ENCODE measurements around the gene RARG.
A peak's percentile ranks its signal among the peaks of the same experiment; 100 is the strongest.
"Not testable (repeated sequence)": the region's sequence is repeated elsewhere in the genome, so short reads cannot be mapped to it uniquely, and the experiment has no call there.

The RARG gene

DNA sequence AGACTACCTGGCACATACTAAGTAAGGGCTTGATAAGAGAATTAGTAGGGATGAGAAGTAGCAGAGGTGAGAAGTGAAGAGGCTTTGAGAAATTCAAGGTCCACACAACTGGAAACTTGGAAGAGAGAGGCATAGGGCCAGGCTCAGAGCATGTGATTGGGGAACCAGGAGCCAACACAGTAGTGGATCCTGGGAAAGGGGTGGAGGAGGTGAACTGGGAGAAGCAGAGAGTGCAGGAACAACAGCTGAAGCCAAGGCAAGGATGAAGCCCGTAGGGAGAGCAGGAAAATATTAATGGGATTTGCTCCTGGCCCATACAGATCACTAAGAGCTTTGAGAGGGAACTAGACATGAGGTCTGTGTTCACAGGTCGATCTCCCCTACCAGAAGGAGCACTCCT lies 23.6 kb downstream of the RARG start:
- DNase-seq (ENCODE audit: low read depth) = no peak

DNA sequence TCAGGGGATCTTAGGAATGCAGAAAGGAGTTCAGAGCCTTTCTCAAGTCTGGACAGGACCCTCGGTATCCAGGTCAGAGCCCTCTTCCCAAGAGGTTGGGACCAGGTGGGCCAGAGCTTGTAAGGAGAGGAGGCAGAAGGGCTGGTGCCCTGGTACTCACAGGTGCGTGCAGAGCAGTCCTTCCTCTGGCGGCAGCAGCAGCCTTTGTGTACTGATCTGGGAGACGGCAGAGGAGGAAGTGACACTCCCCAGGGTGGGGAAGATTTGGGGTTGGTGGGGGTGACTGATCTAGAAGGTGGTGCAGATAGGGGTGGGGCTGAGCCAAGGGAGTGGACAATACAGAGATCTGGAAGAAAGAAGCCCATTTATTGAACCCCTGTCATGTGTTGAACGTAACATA lies 25.0 kb downstream of the RARG start, which contains the start of gene ITGB7:
TSS of gene ITGB7 (minus strand) at position 210 of the 400 bp plus-strand sequence. CDS start 6,808 bp downstream, outside the sequence.
- no peak for DNase-seq (ENCODE audit: low read depth)

DNA sequence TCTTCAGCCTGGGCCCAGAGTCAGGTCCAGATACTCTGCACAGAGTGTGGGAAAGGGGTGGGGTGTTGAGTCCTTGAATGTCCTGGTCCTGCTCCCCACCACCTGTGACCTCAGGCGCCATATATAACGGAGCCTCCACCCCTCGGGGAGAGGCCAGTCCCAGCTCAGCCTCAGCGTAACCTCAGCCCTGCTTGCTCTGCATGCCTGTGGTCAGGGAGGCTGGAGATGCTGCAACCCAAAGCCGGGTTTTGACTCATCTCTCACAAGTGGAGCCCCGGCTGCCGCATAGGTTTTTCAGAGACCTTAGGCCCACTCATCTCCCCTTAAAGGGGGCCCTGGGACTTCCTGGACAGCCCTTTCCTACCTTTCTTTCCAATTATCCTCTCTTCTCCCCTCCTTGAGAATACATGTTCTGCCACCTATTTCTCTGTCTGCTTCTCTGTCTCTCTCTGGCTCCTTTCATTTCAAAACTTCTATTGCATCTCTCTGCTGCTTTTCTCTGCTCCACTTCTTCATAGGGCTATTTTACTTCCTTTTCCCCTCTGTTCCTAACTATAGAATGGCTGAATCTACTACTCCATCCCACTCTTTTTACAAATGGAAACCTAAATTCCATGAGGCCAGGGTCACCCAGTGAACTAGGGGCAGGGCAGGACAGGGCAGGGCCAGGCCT lies 26.1 kb downstream of the RARG start:
- peak; percentile 67 for DNase-seq (ENCODE audit: low read depth)

DNA sequence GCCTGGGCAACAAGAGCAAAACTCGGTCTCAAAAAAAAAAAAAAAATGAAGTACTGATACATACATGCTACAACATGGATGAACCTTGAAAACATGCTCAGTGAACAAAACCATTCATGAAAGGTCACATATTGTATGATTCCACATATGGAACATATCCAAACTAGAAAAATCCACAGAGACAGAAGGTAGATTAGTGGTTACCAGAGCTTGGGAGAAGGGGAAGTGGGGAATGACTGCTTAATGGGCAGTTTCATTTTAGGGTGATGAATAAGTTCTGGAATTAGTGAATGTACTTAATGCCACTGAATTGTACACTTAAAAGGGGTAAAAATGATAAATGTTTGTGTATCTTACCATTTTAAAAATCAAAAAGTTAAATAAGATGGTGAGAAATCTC lies 27.7 kb downstream of the RARG start:
- DNase-seq (ENCODE audit: low read depth) = no peak

DNA sequence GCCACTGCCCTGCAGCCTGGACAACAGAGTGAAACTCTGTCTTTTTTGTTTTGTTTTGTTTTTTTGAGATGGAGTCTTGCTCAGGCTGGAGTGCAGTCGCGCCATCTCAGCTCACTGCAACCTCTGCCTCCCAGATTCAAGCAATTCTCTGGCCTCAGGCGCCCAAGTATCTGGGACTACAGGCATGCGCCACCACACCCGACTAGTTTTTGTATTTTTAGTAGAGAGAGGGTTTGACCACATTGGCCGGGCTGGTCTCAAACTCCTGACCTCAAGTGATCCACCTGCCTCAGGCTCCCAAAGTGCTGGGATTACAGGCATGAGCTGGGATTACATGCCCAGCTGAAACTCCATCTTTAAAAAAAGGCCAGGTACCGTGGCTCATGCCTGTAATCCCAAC lies 29.7 kb downstream of the RARG start:
- DNase-seq (ENCODE audit: low read depth) = not testable (repeated sequence)

DNA sequence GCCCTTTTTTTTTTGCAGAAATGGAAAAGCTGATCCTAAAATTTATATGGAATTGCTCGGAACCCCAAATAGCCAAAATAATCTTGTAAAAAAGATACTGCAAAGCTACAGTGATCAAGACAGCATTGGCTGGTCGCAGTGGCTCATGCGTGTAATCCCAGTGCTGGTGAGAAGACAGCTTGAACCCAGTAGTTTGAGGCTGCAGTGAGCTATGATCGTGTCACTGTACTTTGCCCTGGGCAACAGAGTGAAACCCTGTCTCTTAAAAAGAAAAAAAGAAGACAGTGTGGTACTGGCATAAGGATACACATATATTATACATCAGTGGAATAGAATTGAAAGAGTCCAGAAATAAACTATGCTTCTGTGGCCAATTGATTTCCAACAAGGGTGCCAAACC lies 30.4 kb downstream of the RARG start:
- DNase-seq (ENCODE audit: low read depth) = no peak

DNA sequence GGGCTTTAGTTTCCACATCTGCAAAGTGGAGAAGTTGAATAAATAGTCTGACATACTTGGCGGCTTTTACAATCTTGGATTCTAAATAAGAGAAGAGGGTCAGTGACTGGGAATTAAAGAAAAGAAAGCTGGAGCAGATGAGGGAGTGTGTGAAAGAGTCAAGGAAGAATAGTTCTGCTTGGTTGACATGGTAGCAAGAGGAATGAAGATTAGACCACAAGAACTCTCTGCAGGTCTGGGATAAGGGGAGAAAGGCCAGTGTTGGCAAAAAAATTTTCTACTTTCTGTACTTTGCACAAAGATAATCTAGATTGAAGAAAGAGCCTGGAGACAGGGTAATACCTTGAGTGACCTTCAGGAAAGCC lies 30.9 kb downstream of the RARG start:
- no peak for DNase-seq (ENCODE audit: low read depth)

DNA sequence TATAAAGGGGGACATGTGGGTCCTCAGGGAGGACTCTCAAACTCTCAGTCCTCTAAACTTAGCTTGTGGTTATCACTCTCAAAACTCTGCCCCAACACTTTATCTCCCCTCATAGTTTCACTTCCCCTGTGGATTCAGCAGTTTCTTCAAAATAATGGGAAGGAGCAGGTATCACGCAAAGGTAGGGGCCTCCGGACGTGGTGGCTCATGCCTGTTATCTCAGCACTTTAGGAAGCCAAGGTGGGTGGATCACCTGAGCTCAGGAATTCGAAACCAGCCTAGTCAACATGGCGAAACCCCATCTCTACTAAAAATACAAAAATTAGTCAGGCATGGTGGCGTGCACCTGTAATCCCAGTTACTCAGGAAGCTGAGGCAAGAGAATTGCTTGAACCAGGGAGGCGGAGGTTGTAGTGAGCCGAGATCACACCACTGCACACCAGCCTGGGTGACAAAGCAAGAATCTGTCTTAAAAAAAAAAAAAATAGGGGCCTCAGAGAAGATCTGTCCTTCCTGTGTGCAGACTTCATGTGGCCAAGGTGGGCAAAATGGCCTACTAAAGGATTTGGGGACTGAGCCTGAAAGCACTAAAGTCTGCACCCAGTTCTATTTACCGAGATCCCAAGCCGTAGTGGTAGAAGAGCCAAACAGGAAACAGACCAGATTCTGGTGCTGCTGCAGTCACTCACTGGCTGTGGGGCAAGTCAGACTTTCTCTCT lies 31.4 kb downstream of the RARG start:
- no peak for DNase-seq (ENCODE audit: low read depth)

DNA sequence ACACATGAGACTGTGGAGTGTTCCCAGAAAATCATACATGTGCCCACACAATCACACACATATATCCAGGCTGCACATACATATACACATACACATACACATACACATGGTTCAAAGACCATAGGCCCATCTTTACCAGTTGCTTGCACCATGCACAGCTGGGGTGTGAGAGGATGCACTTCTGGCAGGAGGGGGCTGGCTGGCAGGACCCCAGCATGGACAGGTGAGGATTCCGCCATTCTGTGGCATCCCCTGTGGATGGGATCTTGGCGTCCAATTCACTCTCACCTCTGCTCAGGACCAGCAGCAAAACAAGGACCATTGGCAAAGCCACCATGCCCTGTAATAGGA lies 31.9 kb downstream of the RARG start:
- DNase-seq (ENCODE audit: low read depth) = no peak

DNA sequence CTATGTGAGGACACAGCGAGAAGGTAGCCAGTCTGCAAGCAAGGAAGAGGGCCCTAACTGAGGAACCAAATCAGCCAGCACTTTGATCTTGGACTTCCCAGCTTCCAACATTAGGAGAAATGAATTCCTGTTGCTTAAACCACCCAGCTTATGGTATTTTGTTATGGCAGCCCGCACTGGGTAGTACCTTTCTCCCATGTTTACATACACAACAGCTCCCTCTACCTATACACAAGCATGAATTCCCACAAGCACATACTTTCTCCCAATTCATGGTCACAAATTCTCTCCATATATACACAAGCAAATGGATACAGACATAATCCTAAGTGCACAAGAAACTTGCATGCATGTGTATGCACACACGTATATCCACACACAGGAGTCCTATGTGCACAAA lies 32.3 kb downstream of the RARG start:
- no peak for DNase-seq (ENCODE audit: low read depth)

DNA sequence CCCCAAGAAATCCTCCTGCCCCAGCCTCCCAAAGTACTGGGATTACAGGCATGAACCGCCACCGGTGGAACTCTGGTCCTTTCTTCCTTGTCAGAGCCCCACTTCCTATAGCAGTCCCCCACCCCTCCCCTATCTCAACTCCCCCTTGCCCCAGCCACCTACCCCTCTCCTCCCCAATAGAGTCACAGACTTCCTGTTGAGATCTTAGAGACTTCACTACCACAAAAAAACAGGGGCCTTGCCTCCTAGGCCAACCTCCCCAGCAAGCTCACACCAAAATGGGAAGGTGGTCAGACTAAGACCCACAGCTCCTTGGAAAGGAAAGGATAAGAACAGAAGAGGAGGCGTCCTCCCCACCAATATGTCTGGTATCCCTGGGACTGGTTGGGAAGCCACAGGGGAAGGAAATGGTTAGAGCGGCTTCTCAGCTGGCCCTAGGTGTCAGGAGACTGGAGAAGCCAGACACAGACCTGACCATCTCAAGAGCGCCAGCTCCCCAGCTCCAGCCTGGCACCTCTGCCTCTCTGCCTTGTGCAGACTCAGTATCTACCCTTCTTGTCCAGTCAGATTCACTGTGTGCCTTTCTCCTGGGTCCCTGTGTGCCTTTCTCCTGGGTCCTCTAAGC lies 33.4 kb downstream of the RARG start:
- DNase-seq (ENCODE audit: low read depth) = no peak

DNA sequence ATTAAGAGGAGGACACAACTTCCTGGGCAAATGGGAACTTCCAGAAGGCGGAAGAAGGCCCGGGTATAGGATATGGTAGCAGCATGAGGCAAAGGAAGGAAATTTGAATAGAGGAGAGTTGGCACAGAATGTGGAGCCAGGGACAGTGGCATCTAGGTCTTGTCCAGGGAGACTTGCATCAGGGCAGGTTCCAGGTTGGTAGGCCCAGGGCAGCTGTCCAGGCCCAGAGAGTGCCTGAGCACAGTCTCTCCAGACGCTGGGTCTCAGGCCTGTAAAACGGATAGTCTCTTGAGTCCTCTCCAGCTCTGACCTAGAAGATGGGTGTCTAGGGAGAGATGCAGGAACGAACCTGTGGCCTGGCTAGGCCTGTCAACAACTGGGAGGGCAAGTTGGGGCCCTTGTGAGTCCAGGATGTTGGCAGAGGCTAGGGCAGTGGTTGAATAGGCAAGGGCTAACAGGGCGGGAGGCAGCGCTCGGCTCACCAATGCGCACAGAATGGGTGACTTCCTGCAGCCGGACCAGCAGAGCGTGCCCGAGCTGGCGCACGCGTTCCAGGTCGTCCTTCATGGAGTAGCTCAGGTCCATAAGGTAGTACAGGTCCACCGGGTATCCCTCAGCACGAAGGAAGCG lies 34.9 kb downstream of the RARG start:
- DNase-seq (ENCODE audit: low read depth) = no peak

DNA sequence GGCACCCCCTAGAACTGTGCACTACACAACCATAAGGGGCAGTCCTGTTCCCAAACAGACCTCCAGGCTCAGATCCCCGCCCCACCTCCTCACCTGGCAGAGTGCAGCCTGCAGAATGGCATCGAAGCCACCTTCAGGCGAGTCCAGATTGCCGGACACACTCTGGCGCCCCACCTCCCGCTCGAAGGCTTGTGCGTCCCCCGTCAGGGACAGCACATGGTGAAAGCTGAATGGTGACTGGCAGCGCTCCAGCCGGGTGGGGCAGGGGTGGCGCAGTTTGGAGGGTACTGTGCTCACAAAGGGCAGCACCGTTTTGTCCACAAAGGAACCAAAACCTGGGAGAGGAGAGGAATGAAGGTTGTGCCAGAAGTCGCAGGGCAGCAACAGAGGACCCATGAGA lies 35.5 kb downstream of the RARG start:
- no peak for DNase-seq (ENCODE audit: low read depth)

DNA sequence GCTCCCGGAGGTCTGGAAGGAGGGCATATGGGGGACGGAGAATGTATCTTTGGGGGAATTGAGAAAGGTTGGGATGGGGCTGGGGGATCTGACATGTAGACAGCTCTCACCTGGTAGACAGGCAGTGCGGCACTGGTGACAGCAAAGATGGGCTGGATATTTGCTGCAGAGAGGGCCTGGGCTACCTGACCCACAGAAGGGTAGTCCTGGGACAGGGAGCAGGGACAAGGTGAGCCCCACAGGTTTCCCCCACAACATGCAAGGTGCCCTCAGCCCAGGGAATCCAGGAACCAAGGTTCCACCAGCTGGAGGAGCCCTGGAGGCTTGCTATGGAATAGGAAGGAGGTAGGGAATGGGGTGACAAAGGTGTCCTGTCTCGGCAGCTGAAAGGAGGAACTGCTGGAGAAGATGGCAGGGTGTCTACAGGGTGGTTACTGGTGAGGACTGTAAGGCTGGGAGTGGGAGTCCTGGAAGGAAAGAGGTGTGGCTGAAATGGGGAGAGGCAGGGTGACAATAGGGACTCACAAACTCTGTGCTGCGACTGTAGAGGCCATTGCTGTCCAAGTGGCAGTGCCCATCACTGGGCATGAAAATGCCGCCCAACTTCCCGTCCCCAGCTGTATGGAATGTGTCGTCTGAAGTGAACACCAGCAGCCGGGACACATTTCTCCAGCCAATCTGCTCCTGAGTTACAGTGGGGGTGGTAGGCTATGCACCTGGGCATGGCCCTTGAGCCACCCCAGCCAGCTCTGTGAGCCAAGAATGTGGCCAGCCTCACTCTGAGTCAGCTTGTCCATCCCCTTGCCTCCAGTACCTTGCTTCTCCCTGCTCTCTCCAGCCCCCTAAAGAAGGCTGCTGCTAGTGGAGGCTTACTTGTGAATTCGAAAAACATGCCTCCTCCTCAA lies 36.2 kb downstream of the RARG start:
- DNase-seq (ENCODE audit: low read depth) = no peak

DNA sequence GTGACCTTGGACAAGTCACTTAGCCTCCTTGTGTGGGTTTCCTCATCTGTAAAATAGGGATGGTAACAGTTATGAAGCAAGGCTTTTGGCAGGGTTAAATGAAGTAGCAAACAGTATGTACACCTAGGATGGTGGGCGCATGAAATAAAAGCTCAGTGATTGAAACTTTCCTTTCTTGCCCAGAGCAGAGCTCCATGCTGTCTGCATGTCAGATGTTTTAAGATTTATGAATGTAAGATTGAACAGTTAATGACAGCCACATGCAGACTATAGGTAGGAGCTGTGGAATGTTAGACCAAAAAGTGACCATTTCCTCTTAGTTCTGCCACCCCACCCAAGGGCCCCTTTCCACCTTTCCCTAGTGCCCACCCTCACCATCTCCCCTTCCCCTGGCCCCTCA lies 37.0 kb downstream of the RARG start:
- DNase-seq (ENCODE audit: low read depth) = no peak

DNA sequence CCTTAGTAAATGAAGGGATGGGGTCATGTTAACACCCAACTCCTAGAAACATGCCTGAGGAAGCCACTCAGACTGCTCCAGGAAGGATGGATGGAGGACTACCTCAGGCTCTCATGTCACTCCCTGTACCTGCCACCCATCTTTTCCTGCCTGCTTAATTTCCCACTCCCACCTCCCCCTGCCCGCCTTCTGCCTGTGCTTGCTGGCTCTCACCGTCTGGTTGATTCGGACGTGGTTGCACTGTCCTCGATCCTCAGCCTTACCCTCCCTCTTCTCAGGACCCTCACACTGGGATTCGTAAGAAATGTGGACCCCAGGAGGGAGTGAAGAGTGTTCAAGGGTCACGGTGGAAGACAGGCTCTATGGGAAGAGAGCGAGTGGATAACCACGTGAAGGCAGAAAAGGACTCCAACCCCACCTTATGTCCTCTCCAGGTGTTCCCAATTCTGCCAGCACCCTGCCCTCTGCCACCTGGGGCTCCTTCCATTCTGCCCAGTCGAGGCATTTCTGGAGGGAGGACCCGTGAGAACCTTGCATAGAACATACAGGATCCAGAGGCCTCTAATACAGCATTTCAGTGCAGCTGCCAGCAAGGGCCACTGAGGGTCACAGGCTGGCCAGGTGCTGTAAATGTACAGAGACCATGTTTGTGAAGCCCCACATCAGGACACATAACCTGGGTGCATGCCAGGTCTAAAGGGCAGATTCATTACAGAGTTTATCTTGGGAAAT lies 37.9 kb downstream of the RARG start:
- no peak for DNase-seq (ENCODE audit: low read depth)

DNA sequence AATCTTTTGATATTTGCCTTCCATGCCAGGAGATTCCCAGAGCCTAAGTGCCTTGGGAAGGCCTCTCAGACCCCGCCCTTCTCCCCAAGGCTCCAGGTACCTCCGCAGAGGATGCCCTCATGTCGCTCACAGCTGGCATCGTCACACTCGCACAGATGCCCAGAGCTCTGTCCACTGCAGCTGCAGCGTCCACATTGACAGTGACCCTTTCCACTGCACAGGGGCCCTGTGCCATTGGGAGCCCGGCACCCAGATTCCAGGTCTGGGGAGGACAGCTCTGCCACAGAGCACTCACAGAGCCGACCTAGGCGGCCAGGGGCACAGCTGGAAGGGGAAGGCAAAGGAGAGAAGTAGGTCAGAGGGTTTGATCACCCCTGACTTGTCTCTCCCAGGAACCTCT lies 39.0 kb downstream of the RARG start:
- no peak for DNase-seq (ENCODE audit: low read depth)

DNA sequence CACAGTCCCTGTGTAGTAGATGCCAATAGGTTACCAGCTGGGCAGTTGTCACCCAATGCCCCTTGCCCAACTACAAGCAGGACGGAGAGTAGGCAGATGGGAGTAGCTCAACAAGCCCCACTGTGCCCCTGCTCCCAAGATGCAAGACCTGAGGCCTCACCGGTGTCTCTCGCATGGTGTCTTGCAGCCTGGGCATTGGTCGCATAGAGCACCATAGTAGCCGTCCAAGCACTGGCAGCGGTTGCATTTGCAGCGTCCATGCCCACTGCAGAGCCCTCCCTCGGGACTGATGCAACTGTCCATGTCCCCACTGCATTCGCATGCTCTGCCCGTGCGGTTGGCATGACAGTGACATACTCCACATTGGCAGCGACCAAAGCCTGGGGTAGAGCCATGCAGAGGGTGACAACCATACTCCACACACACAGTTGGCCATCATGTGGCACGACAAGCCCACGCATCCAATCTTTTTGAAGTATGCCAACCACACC lies 39.4 kb downstream of the RARG start:
- DNase-seq (ENCODE audit: low read depth) = no peak

DNA sequence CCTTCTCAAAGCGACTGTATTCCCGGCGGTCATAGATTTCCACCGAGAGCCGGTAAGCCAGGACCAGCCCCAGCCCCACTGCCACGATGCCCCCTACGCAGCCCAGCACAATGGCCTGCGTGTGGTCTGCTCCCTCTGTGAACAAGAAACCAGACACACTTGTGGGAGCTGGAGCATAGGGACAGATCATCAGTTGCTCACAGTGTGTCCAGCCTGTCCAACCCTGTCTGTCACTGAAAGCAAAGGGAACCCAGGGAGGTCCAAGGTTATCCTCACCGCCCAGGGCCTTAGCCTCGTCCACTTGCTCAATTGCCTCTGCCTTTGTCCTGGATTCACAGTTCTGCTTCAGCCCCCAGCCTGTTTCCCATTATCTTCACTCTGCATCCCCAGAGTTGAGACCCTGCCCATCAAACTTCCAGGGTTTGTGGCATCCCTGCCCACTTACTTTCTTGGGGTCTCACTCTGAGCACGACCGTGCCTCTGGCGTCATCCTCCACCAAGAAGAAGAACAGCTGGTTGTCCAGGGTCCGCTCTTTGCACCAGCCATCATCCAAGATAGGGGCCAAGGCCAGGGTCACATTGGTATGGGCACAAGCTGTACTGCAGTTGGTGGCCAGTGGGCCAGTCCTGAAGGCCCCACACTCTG lies 40.0 kb downstream of the RARG start:
- DNase-seq (ENCODE audit: low read depth) = no peak

DNA sequence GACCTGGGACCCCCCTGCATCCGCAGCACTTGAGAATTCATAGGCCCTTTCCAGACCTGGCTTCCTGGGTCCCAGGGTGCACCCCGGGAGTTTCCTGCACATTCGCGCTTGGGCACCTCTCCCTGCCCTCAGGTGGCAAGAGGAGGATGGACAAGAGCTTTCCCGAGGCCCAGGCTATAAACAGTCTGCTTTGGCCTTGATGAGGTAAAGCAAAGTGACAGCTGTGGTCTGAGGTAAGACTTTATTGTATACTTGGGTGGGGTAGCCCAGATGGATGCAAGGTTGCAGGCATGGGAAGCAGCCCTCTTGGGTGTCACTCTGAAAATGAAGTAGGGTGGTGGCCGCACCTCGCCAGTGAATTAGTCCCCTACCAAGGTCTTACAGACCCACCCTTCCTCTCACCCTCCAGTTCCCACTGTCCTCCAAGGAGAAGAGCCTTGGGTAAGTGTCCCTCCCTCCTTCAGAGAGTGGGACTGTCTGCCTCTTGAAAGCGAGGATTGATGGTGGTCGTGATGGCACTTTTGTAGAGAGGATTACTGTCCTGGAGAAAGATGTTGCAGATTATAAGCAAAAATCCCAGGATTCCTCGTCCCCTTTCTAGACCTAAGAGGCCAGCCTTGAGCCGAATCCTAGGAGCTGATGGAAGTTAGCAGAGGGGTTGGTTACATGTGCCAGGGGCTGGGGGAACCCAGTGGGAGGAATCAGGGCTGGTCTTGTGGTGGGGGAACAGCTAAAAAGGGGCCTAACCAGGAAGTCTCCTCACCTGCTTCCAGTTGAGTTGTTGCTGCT lies 40.7 kb downstream of the RARG start:
- no peak for DNase-seq (ENCODE audit: low read depth)
